GM12878 (cell line): ENCODE results near the gene CCS. TPM values are rescaled to one million over a fixed set of nuclear protein-coding genes. Genes with fewer than 3 reads are reported as not detected.
"Not testable (repeated sequence)": the region's sequence is repeated elsewhere in the genome, so short reads cannot be mapped to it uniquely, and the experiment has no call there.

ENCODE experiments used
- ATAC-seq: fragments of 200-7000 bp; cut with Tn5 transposase; 3 replicates; pipeline ENCODE4 v1.9.1; 2020; ENCODE audit warnings: mild to moderate bottlenecking, moderate library complexity
- BruUV-seq: library from RNA; stranded (reverse); fragments of 400-500 nt; replicated peaks from 2 replicates; lab custom pipeline; 2021; lab: Mats Ljungman, UMichigan
- CTCF ChIA-PET: fragments of 300-600 bp; sonication (Branson Sonifier 250); formaldehyde crosslinking; extraction: SDS; loops from one replicate; lab custom pipeline; 2021; ENCODE audit warnings: inconsistent platforms; lab: Yijun Ruan, JAX
- POLR2A ChIA-PET: fragments of 350-600 bp; formaldehyde crosslinking; extraction: SDS; loops from one replicate; lab custom pipeline; 2021; ENCODE audit warnings: inconsistent platforms; lab: Charles Lee
- RAD21 ChIA-PET: fragments of 300-600 bp; sonication (Branson Sonifier 250); formaldehyde crosslinking; loops from one replicate; lab custom pipeline; 2023; ENCODE audit warnings: antibody characterized with exemption; ENCODE audit not compliant: unreplicated experiment; lab: Charles Lee
- SMC1A ChIA-PET: fragments of 300-600 bp; sonication (Branson Sonifier 250); formaldehyde crosslinking; loops from one replicate; lab custom pipeline; 2023; ENCODE audit not compliant: unreplicated experiment, uncharacterized antibody; lab: Charles Lee
- DNase-seq: peaks from one replicate; pipeline ENCODE4 v3.0.0-alpha.2; 2011; ENCODE audit warnings: low read depth, low spot score
- FAIRE-seq: peaks from 3 replicates; lab custom pipeline; 2011; peaks lifted over from hg19 to GRCh38; lab: Jason Lieb, UNC
- H2AFZ ChIP-seq: 2 replicates; pipeline ENCODE4 v1.6.0; 2011; ENCODE audit warnings: low read depth, low read length, control low read depth; ENCODE audit not compliant: control insufficient read depth
- H3K27ac ChIP-seq: 2 replicates; pipeline ENCODE4 v1.5.1; 2011; ENCODE audit warnings: control low read depth; ENCODE audit not compliant: control insufficient read depth, insufficient read depth
- H3K27me3 ChIP-seq, 2 experiments: replicated peaks in 1 of 2; 2 replicates each; pipeline versions ENCODE4 v1.6.0 to v1.6.1; 2011; ENCODE audit warnings: low read length in 1 of 2; ENCODE audit not compliant: control insufficient read depth in 2 of 2, insufficient read depth in 2 of 2
- H3K36me3 ChIP-seq, 2 experiments: 2 replicates each; pipeline ENCODE4 v1.5.1; 2011; ENCODE audit warnings: low read length in 1 of 2; ENCODE audit not compliant: control insufficient read depth in 2 of 2, insufficient read depth in 2 of 2
- H3K4me1 ChIP-seq: 2 replicates; pipeline ENCODE4 v1.6.1; 2011; ENCODE audit warnings: mild to moderate bottlenecking, low read length, moderate library complexity, mixed read lengths; ENCODE audit not compliant: control insufficient read depth, insufficient read depth
- H3K4me2 ChIP-seq: 2 replicates; pipeline ENCODE4 v1.6.0; 2011; ENCODE audit warnings: control low read depth; ENCODE audit not compliant: control insufficient read depth, insufficient read depth
- H3K4me3 ChIP-seq: fragments of 200-600 bp; sonication (generic); 2 replicates; pipeline ENCODE4 v1.5.1; 2016
- H3K79me2 ChIP-seq: 2 replicates; pipeline ENCODE4 v1.6.0; 2011; ENCODE audit warnings: low read length; ENCODE audit not compliant: control insufficient read depth, insufficient read depth
- H3K9ac ChIP-seq: 2 replicates; pipeline ENCODE4 v1.8.0; 2011; ENCODE audit warnings: low read length, control low read depth, mixed read lengths; ENCODE audit not compliant: control insufficient read depth, insufficient read depth
- H3K9me3 ChIP-seq: replicated peaks from 3 replicates; pipeline ENCODE4 v1.5.1; 2011; ENCODE audit warnings: mild to moderate bottlenecking, low read length; ENCODE audit not compliant: control insufficient read depth, insufficient read depth
- H4K20me1 ChIP-seq: 2 replicates; pipeline ENCODE4 v1.6.0; 2011; ENCODE audit not compliant: control insufficient read depth, insufficient read depth
- SIX5 ChIP-seq: IDR thresholded peaks from 2 replicates; pipeline ENCODE4 v1.6.1; 2011; ENCODE audit warnings: mild to moderate bottlenecking, low read depth, low read length, moderate library complexity; ENCODE audit not compliant: severe bottlenecking
- WGBS: methylation state at CpG from one replicate; pipeline ENCODE4 v1.1.6; 2016; ENCODE audit warnings: low lambda C conversion rate; ENCODE audit not compliant: insufficient replicate concordance, insufficient coverage; ENCODE audit errors: missing lambda C conversion rate; 5-methylcytosine and 5-hydroxymethylcytosine counted together
- in situ Hi-C: fragments of 300-500 bp; cut with MboI; formaldehyde crosslinking; loops from 9 replicates; pipeline ENCODE4 v1.14.3; 2018; ENCODE audit warnings: mixed read lengths
- intact Hi-C: fragments of 100-400 bp; cut with micrococcal nuclease; formaldehyde crosslinking; loops from one replicate; pipeline ENCODE4 v1.14.2; 2022; ENCODE audit not compliant: unreplicated experiment
- polyA plus RNA-seq, 11 experiments: library from polyadenylated mRNA; depleted of rRNA in 4 of 11; unstranded in 6 of 11; stranded (reverse) in 5 of 11; fragments of >200 nt; fragmentation: Nextera tagmentation in 4 of 11; fragmentation: Illumina TruSeq in 1 of 11; extraction: Ambion mirVana in 4 of 11; extraction: Trizol in 1 of 11; gene quantifications; 1 replicate in 1 of 11; 2 replicates in 10 of 11; pipeline versions ENCODE4 v1.2.1 to v1.2.3, GENCODE V29; 2011 to 2016; ENCODE audit warnings: inconsistent platforms in 2 of 11, missing spikeins in 2 of 11, low read depth in 1 of 11
- total RNA-seq, 4 experiments: library from RNA; depleted of rRNA in 3 of 4; stranded (reverse); fragments of >200 nt in 3 of 4; fragmentation: Illumina TruSeq in 1 of 4; extraction: Trizol in 1 of 4; gene quantifications; 2 replicates each; pipeline versions ENCODE4 v1.2.1 to v1.2.3, GENCODE V29; 2013 to 2021
- TF ChIP-seq, protein P1 (sequence below): IDR thresholded peaks from 2 replicates; pipeline ENCODE4 v1.6.1; 2012; ENCODE audit warnings: improper control_type of control experiment, low read depth, low read length; ENCODE audit not compliant: insufficient replicate concordance

The CCS gene
- total and polyA plus RNA-seq, 10 of the 15 experiments (the other 5 are each of a cell fraction or from before 2014, with no cell fraction given), result 1.5 to 44.2 (median 30.6) TPM

DNA sequence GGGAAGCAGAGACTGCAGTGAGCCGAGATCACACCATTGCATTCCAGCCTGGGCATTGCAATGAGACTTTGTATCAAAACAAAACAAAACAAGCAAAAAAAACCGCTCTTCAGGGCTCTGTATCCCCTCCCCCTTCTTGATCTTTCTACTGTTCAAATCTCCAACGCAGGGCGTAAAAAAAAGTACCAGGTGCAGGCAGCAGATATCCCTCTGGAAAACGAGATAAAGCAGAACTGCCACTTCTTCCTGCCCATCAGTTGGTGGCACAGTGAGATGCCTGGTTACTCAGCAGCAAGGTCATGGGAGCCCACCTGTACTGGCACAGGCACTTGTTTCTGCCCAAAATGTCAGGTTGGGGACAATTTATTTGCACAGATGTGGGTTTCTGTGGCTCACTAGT, 11.2 kb downstream of the CCS start (continued):
- TF ChIP-seq, protein P1, sequence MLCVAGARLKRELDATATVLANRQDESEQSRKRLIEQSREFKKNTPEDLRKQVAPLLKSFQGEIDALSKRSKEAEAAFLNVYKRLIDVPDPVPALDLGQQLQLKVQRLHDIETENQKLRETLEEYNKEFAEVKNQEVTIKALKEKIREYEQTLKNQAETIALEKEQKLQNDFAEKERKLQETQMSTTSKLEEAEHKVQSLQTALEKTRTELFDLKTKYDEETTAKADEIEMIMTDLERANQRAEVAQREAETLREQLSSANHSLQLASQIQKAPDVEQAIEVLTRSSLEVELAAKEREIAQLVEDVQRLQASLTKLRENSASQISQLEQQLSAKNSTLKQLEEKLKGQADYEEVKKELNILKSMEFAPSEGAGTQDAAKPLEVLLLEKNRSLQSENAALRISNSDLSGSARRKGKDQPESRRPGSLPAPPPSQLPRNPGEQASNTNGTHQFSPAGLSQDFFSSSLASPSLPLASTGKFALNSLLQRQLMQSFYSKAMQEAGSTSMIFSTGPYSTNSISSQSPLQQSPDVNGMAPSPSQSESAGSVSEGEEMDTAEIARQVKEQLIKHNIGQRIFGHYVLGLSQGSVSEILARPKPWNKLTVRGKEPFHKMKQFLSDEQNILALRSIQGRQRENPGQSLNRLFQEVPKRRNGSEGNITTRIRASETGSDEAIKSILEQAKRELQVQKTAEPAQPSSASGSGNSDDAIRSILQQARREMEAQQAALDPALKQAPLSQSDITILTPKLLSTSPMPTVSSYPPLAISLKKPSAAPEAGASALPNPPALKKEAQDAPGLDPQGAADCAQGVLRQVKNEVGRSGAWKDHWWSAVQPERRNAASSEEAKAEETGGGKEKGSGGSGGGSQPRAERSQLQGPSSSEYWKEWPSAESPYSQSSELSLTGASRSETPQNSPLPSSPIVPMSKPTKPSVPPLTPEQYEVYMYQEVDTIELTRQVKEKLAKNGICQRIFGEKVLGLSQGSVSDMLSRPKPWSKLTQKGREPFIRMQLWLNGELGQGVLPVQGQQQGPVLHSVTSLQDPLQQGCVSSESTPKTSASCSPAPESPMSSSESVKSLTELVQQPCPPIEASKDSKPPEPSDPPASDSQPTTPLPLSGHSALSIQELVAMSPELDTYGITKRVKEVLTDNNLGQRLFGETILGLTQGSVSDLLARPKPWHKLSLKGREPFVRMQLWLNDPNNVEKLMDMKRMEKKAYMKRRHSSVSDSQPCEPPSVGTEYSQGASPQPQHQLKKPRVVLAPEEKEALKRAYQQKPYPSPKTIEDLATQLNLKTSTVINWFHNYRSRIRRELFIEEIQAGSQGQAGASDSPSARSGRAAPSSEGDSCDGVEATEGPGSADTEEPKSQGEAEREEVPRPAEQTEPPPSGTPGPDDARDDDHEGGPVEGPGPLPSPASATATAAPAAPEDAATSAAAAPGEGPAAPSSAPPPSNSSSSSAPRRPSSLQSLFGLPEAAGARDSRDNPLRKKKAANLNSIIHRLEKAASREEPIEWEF, result no peak
- TF ChIP-seq SIX5, result no peak
- TF ChIP-seq, all 136 proteins: peak for 0

DNA sequence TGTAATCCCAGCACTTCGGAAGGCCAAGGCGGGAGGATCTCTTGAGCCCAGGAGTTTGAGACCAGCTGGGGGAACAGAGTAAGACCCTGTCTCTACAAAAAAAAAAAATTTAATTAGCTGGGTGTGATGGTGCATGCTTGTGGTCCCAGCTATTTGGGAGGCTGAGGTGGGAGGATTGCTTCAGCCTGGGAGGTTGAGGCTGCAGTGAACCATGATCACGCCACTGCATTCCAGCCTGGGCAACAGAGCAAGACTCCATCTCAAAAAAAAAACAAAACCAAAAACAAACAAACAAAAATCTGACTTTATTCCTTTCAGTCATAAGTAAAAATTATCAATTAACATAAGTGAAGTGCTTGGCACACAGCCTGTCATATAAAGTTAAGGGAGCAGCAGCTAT, 13.6 kb downstream of the CCS start:
- ATAC-seq, intact Hi-C loops, H3K9ac ChIP-seq: not testable (repeated sequence)

More for the DNA sequence above, 13.6 kb downstream of the CCS start:
- H3K27ac ChIP-seq, H2AFZ ChIP-seq, H3K9me3 ChIP-seq, H3K27me3 ChIP-seq, H3K4me2 ChIP-seq, H3K79me2 ChIP-seq, in situ Hi-C loops, H4K20me1 ChIP-seq, BruUV-seq, H3K36me3 ChIP-seq, H3K4me3 ChIP-seq, DNase-seq, FAIRE-seq: not testable (repeated sequence)
- ChIA-PET CTCF (interaction anchor here (0.7 to 4.5 kb wide), 7 partner anchors 11 to 71 kb away, joined by 3 to 21 read pairs (median 3); partner anchors contain the start of genes CCDC87, RBM4 and RBM4B), POLR2A (interaction anchor here (1.1 to 1.5 kb wide), 2 partner anchors 11 to 14 kb away, joined by 4 to 6 read pairs; partner anchors contain the start of genes CCDC87 and CCS), RAD21 (interaction anchor here (0.8 kb wide), 1 partner anchor 270 kb away, joined by 3 read pairs; the partner anchor contains the start of gene RIN1), SMC1A (interaction anchor here (0.7 to 1.1 kb wide), 2 partner anchors 11 to 13 kb away, joined by 3 to 4 read pairs; no protein-coding TSS in a partner anchor)
- H3K4me1 ChIP-seq, result peaks cover 27% of the 10 kb centered on the region
- 98% methylated on average over 3 of the region's 3 CpGs for WGBS
